NCI-H748 (cell line): ENCODE results near the gene CFLAR.

Source experiments
- DNase-seq: peaks from one replicate; lab custom pipeline; 2025; ENCODE audit not compliant: unreplicated experiment; lab: John Stamatoyannopoulos, UW

Gene CFLAR

DNA sequence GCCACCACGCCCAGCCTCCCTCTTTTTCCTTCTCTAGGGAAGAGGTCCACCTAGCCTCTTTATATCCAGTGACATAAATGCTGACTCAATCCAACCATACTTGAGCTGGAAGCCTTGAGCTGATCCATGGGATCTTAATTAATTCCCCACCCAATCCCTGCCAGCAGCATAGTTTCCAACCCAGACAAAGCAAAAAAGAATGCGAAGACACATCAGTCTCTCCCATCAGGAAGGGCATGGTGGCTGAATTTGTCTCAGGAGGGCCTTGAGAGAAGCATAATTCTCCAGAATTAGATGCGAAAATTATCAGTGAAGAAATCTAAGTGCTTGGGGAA, 89.5 kb downstream of the CFLAR start:
- DNase-seq = no peak

DNA sequence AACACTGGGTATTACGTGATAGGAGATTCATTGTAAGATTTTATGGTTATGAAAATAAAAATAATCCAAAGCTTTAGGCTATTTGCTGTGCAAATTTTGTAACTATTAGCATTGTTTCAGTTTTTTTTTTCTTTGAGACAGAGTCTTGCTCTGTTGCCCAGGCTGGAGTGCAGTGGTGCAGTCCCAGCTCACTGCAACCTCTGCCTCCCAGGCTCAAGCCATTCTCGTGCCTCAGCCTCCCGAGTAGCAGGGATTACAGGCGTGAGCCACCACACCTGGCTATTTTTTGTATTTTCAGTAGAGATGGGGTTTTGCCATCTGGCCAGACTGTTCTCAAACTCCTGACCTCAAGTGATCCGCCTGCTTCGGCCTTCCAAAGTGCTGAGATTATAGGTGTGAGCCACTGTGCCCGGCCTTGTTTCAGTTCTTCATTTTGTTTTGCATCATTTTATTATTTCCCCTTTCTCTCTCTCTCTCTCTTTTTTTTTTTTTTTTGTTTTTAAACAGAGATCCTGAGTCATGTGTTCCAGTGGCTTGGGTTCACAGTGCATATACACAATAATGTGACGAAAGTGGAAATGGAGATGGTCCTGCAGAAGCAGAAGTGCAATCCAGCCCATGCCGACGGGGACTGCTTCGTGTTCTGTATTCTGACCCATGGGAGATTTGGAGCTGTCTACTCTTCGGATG, 92.7 kb downstream of the CFLAR start:
- no peak for DNase-seq

DNA sequence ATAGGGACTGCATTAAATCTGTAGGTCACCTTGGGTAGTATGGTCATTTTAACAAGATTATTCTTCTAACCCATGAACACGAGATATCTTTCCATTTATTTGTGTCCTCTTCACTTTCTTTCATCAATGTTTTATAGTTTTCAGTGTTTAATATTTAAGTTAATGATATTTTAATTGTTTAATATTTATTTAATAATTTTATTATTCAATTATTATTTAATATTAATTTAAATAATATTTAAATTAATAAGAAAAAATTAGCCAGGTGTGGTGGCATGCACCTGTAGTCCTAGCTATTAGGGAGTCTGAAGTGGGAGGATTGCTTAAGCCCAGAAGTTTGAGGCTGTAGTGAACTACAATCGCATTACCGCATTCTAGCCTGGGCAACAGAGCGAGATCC, 100.0 kb downstream of the CFLAR start:
- no peak for DNase-seq

DNA sequence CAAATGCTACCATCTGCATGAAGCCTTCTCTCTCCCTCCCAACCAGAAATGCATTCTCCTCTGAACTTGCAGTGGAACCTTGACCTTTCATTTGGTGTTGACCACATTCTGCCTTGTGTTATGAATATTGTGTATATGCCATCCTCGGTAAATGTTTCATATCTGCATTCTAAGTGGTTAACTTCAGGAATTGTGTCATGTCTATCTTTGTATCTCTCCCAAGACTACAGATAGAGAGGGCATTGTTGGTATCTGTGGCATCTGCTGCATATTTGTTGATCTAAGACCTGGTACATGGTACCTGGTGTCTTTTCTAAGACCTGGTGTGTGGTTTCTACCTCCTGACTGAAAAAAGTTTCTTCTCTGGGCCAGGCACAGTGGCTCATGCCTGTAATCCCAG, 101.0 kb downstream of the CFLAR start:
- no peak for DNase-seq

DNA sequence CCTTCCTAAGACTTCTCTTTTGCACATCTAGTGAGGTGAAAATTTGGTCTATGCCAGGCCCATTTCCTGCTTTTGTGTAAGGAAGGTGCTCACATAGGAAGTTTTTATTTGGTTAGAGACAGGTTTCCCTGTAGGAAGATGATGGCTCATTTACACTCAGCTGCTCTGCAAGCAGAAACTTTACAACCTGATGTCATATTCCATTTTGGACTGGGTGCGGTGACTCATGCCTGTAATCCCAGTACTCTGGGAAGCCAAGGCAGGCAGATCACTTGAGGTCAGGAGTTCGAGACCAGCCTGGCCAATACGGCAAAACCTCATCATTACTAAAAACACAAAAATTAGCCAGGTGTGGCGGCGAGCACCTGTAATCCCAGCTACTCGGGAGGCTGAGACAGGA, 102.8 kb downstream of the CFLAR start:
- DNase-seq = no peak

DNA sequence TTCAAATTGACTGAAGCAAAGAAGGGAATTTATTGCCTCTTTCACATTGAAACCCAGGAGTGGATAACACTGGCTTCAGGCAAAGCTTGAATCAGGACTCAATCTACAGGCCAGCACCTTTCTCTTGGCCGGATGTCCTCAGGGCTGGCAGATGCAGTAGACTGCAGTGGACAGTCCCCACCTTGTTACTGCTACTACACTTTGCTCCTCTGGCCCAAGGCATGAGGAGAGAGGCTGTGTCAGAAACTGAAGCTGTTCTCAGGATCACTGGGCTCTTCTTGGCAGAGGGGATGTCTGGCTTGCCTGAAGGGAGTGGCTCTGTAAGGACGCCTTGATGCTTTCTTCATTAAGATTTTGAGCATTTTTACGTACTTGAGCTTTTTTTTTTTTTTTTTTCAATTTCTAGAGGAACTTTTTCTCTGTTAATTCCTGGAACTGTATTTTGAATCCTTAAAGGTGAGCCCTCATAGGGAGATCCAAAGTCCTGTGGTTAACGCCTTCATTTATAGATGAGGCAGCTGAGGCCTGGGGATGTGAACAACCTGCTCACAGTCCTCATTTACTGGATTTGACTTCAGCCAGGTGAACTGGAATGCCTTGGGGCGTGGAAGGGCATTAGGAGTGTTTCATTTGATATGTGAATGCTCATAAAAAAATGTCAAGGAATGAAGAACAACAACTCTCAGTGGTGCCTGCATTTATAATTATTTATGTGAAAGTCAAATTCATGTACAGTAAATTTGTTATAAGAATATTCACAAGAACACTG, 103.5 kb downstream of the CFLAR start:
- DNase-seq = no peak

DNA sequence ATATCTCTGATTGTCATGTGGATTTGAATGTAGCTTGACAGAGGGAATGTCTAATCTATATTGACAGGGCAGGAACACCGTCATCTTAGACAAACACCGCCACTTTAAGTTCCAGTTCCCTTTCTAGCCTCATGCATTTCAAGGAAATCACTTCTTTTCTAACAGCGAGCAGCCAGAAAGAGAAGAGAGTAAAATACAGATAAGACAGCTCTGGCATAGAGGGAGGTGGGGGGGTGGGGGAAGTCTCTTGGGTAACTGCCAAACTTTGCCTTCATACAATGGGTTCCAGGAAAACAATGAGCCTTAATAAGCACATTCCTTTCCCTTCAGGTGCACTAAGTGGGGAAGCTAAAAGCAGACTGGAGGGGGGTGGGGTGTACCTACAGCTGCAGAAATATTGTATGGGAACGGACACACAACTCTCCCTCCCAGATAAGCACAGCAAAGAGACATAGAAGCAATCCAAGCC, 104.2 kb downstream of the CFLAR start:
- DNase-seq = peak; percentile 56

DNA sequence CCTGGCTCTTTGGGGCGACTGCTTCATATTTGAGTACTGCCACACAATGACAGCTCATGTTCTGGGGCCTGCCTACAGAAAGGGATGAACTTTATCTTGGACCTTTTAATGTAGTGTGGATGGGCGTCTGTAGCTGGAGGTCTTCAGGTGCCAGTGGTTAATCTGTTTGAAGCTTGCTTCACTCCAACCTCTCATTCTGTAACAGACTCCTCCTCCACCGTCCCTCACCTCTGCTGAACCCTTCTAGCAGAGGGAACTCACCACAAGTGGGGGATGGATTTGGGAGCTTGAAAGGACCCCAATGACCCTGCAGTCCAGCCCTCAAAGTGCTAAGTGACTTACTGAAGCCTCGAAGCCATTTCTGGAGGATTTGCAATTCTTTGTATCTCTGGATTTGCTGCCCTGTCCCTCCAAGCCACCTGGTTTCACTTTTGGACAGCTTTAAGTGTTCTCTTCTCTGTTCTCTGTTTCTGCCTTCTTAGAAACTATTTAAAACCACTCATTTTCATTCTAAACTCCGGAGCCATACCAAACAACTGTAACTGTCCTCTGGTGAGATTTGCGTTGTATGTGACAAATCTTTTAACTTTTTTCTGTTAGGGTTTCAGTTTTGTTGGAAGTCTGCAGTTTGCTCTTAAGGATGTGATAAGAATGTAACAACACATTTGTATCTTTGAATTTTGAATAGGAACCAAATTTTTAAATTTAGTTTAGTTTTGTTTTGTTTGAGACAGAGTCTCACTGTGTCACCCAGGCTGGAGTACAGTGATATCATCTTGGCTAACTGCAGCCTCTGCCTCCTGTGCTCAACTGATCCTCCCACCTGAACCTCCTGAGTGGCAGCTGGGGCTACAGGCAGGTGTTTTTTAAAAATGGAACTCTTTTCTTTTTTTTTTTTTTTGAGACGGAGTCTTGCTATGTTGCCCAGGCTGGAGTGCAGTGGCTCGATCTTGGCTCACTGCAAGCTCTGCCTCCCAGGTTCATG, 107.4 kb downstream of the CFLAR start:
- no peak for DNase-seq
